Erythroblast (primary cell): Measurements from ENCODE around the gene CERT1.

Source experiments
- GATA1 ChIP-seq: IDR thresholded peaks from 2 replicates; pipeline ENCODE4 v1.6.1; 2011; ENCODE audit warnings: low read depth, mild to moderate bottlenecking, control low read depth, low read length, moderate library complexity
- POLR2A ChIP-seq: IDR thresholded peaks from 2 replicates; pipeline ENCODE4 v1.6.1; 2011; ENCODE audit warnings: mild to moderate bottlenecking, low read length

GRCh38 chr5:75342836-75343235, 168.6 kb downstream of the CERT1 start:
- no peak for TF ChIP-seq POLR2A
- no peak for TF ChIP-seq GATA1
